ENCODE measurements around the gene FBXL20. TPM values are rescaled to one million over a fixed set of nuclear protein-coding genes. Genes with fewer than 3 reads are reported as not detected.

Gene FBXL20
- total RNA-seq, 1 experiment from 2014 or later: 9.7 TPM

- H3K4me1 Mint-ChIP-seq: no peaks in the 10 kb centered on the region
- H3K9me3 Mint-ChIP-seq: no peaks in the 10 kb centered on the region
- ChIA-PET POLR2A (no interaction called here), CTCF (no interaction called here)
- ATAC-seq: no peak
- no peaks in the 10 kb centered on the region; the same call in 1 of the 2 replicates for H3K27me3 Mint-ChIP-seq (ENCODE audit: low read depth)
- H3K4me3 Mint-ChIP-seq: no peak overlapping the region
- TF ChIP-seq SOX15 (CRISPR knock-in tag; IDR thresholded peaks at IDR 0.05) (no peak), ETV6 (CRISPR knock-in tag; IDR thresholded peaks at IDR 0.05) (no peak), ZBTB21 (CRISPR knock-in tag; IDR thresholded peaks at IDR 0.05; ENCODE audit: borderline replicate concordance) (no peak), NR3C1 (CRISPR knock-in tag; conservative IDR thresholded peaks at IDR 0.05; ENCODE audit: low read depth) (no peak), FOXJ3 (CRISPR knock-in tag; IDR thresholded peaks at IDR 0.05; ENCODE audit: borderline replicate concordance) (no peak), ATF3 (CRISPR knock-in tag; conservative IDR thresholded peaks at IDR 0.05) (no peak), ESRRA (CRISPR knock-in tag; IDR thresholded peaks at IDR 0.05; ENCODE audit: borderline replicate concordance) (no peak), NR1H2 (CRISPR knock-in tag; IDR thresholded peaks at IDR 0.05) (no peak), PRDM15 (CRISPR knock-in tag; IDR thresholded peaks at IDR 0.05) (no peak), ZNF232 (CRISPR knock-in tag; IDR thresholded peaks at IDR 0.05) (no peak), TP53 (CRISPR knock-in tag; IDR thresholded peaks at IDR 0.05) (no peak), ZNF416 (CRISPR knock-in tag; IDR thresholded peaks at IDR 0.05) (no peak), AFF4 (CRISPR knock-in tag; IDR thresholded peaks at IDR 0.05; ENCODE audit: borderline replicate concordance) (no peak), ATF2 (CRISPR knock-in tag; IDR thresholded peaks at IDR 0.05; ENCODE audit: borderline replicate concordance, low read depth) (no peak), CREB1 (CRISPR knock-in tag; IDR thresholded peaks at IDR 0.05) (no peak)
- H3K27ac Mint-ChIP-seq: no peak overlapping the region
- no peaks in the 10 kb centered on the region for H3K36me3 Mint-ChIP-seq
- DNase-seq (ENCODE audit: low spot score): no peak
Observed at GRCh38 chr17:39318636-39319035, 82.8 kb downstream of the FBXL20 start.

- Mint-ChIP-seq H3K4me3 (no peak overlapping the region), H3K4me1 (peaks cover 7% of the 10 kb centered on the region; the same call in 1 of the 2 replicates), H3K27ac (no peak overlapping the region), H3K36me3 (no peaks in the 10 kb centered on the region), H3K27me3 (ENCODE audit: low read depth) (no peaks in the 10 kb centered on the region), H3K9me3 (no peaks in the 10 kb centered on the region)
- ChIA-PET POLR2A (no interaction called here), CTCF (interaction anchor here (0.6 to 1.8 kb wide), 8 partner anchors 36 to 458 kb away, joined by 3 to 12 read pairs (median 3); no protein-coding TSS in a partner anchor)
- ATAC-seq: no peak
- no peak for DNase-seq (ENCODE audit: low spot score)
- TF ChIP-seq USF2 (CRISPR knock-in tag; IDR thresholded peaks at IDR 0.05): no peak
- no peak for TF ChIP-seq MAX (CRISPR knock-in tag; IDR thresholded peaks at IDR 0.05)
- TF ChIP-seq ATF3 (CRISPR knock-in tag; conservative IDR thresholded peaks at IDR 0.05): no peak
- no peak for TF ChIP-seq ATF1 (CRISPR knock-in tag; IDR thresholded peaks at IDR 0.05)
- TF ChIP-seq JUN (CRISPR knock-in tag; IDR thresholded peaks at IDR 0.05): no peak
- TF ChIP-seq NFATC4 (CRISPR knock-in tag; IDR thresholded peaks at IDR 0.05): no peak
Observed at GRCh38 chr17:39306509-39307212, 94.8 kb downstream of the FBXL20 start.

Data from WTC11 (cell line).